KG1 (cell line): ENCODE results near the gene NAT10.
"Not testable (repeated sequence)": the region's sequence is repeated elsewhere in the genome, so short reads cannot be mapped to it uniquely, and the experiment has no call there.

Source experiments
- DNase-seq: peaks from one replicate; lab custom pipeline; 2025; lab: John Stamatoyannopoulos, UW

The NAT10 gene

DNA sequence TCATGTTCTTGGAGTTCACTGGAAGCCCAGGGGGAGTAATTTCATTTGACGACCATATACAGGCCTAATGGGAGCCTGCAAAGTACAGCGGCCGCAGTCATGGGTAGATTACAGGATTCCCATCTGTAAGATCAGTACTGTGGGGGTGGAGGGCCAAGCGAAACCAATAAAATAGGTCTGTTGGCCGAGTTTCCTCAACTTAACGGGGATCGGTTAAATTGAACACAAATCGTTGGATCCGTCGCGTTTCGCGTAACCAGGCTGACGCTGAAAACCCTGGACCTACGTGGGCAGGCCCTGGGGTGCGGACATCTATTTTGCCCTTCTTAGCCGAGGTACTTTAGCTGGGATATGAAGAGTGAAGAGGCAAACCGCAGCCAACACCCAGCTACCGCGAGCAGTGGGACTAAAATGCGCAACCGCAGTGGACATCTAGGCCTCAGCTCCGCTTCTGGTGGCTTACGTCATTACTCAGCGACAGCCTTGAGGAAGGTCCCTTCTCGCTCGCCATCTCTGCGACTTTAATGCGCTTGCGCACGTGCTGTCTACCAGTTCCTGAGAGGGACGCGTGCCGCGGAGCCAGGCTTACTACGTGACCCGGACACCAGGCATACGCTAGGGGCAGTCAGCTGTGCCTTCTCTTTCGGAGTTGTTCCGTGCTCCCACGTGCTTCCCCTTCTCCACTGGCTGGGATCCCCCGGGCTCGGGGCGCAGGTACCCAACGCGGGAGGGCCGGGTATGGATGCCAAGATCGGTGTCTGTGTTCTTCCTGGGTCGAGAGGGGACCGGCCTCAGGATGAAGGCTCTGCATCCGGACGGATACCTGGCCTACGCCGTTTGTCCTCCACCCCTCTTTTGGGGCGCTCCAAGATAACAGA is at the start of gene NAT10:
TSS of gene NAT10 (plus strand) at position 551 of the 878 bp plus-strand sequence. CDS start 2,597 bp downstream, outside the sequence.
- DNase-seq, result peak; percentile 99

DNA sequence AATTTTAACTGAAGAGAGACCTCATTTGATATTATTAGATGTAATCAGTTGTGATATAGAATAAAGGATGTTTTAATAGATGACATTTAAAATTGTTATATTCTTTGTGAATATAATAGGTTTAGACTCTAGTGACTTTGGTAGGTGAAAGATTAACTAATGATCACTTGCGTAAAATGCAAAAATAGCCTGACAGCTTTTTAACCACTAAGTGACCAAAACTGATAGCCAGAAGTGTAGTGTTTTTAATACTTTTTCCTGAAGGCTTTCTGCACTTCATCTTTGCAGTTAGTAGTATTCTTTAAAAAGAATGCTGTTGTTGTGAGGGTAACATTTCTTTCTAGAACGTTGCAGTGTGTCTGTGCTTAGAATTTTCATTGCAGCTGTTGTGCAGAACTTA is 48.8 kb upstream of the NAT10 start:
- no peak for DNase-seq

DNA sequence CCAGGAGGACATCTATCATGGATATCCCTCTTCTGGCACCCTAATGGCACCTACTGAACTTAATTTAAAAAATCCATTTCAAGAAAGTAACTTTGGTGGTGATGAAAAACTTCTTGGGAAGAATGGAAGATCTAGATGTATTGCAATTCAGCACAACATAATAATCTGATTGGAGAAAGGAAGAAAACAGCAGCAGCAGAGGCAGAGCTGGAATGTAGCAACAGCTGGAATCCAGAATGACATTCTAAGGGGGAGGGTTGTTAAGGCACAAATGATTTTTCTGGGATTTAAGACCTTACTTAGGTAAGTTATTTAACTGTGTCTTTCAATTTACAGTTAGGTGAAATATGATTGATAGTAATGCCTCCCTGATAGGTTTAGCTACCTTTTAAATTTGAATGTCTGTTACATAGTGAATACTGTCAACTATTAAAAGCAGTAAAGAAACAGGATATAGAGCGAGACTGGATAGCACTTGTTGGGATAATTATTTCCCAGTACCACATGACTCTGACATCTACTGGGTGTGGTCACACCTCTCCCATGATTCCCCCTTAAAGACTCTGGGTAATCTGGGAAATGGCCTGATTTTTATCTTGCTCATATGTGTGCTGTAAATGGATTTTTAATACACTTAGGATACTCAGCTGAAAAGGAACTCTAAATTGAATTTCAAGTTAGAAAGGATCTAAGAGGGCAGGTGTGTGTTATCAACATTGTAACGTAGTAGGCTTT is 42.2 kb upstream of the NAT10 start:
- no peak for DNase-seq

DNA sequence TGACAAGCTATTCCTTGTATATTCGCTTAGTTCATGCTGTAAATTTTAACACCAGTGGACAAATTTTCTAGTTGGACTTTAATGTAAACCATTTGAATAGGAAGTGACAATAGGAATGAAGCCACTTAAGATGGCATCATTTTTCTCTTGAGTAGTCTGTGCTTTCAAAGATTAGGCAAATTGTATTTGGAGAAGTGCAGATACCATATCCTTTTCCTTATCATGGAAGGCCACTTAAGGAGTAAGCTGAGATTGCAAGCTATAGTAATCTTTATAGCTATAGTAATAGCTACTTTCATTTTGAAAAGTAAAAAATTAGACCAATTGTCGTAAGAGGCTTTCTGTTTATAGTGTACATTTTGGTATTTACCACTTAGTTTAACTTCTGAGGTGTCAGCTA is 41.1 kb upstream of the NAT10 start:
- no peak for DNase-seq

DNA sequence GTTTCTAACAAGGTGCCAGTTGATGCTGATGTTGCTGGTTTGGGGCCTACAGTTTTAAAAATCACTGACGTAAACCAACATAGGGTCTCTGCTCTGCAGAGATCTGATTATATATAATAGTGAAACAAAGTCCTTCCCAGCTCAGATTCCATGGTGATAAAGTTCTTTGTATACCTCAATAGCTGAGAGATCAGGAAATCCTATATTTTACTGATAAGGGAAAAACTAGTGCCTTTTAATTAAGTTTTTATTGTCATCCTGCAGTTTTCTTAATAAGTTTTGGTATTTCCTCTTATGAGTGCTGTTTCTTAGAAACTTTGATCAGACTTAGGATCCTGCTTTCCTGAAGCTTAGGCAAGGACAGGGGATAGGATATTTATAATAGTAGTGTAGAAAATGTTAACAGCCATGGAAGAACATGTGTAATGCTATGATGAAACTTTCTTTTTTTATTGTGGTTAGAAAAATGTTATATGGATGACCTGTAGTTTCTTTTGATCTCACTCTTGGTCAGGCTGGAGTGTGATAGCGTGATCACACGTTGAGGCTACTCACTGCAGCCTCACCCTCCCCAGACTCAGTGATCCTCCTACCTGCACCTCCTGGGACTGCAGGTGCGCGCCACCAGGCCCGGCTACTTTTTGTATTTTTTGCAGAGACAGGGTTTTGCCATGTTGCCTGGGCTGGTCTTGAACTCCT is 39.8 kb upstream of the NAT10 start:
- no peak for DNase-seq

DNA sequence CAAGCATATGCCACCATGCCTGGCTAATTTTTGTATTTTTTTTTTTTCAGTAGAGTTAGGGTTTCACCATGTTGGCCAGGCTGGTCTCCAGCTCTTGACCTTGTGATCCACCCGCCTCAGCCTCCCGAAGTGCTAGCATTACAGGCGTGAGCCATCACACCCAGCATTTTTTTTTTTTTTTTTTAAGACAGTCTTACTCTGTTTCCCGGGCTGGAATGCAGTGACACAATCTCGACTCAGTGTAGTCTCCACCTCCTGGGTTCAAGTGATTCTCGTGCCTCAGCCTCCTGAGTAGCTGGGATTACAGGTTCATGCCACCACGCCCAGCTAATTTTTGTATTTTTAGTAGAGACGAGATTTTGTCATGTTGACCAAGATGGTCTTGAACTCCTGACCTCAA is 38.7 kb upstream of the NAT10 start:
- not testable (repeated sequence) for DNase-seq

DNA sequence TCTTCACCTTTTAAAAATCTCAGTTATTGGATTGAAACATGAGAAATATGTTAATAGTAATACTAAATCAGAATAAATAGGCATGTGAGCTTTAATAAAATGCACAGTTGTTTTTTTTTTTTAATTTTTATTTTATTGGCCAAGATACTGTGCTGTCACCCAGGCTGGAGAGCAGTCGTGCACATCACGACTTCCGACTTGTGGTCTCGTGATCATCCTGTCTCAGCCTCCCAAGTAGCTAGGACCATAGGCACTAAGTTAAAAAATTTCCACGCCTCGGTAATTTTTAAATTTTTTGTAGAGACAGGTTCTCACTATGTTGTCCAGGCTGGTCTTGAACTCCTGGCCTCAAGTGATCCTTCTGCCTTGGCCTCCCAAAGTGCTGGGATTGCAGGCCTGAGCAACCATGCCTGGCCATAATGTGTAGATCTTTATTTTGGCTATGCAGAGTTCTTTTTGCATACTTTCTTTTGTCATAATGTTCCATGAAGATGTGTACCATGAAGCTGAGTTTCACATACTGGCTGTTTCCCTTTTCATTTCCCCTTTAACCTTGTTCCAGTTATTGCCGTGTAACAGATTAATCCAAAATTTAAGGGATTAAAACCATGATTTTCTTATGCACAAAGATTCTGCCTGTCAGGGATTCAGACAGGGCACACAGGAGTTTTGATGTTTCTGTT is 37.9 kb upstream of the NAT10 start:
- no peak for DNase-seq

DNA sequence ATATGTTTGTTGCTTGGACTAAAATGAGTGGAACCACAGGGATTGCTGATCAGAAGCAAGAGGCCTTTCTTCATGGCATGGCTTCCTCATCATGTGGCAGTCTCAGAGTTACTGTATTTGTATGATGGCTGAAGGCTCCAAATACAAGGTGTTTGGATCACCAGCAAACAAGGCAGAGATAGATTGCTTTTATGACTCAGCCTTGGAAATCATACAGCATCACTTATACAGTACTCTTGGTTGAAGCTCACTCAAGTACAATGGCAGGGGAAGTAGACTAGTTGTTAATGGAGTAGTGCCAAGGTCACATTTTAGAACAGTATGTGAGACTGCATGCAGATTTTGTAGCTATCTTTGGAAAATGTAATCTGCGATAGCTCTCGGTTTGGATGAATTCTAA is 37.3 kb upstream of the NAT10 start:
- no peak for DNase-seq

DNA sequence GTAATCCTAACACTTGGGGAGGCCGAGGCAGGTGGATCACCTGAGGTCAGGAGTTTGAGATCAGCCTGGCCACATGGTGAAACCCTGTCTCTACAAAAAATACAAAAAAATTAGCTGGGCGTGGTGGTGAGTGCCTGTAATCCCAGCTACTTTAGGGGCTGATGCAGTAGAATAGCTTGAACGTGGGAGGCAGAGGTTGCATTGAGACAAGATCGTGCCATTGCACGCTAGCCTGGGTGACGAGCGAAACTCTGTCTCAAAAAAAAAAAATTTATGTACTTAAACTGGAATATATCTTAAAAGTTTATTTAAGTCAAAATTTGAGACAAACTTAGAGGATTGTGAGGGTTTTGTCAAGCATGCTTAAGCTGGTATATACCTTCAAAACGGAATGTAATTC is 34.1 kb upstream of the NAT10 start:
- DNase-seq, result not testable (repeated sequence)

DNA sequence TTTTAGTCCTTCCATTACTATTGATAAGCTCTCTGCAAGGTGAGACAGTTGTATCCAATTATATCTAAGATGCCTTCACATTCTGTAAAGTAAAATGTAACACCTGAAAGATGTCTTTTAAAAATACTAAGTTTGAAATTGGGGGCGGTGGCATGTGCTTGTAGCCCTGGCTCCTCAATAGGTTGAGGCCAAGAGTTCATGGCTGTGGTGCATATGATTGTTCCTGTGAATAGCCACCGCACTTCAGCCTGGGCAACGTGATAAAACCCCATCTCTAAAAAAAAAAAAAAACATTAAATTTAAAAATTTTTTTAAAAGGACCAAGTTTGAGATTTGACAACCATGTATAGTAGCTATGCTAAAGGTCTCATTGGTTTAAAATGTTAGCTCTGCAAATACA is 33.4 kb upstream of the NAT10 start:
- no peak for DNase-seq

DNA sequence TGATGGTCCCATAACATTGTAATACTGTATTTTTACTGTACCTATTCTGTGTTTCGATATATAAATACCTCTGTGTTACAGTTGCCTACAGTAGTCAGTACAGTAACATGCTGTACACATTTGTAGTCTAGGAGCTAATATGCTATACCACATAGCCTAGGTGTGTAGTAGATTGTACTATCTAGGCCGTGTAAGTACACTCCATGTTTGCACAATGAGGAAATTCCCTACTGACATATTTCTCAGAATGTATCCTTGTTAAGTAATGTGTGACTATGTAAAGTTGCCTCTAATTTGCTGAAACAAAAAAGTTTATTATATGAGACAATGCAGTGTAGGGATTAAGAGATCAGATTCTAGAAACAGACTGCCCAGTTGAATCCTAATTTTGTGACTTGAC is 32.6 kb upstream of the NAT10 start:
- DNase-seq, result no peak

DNA sequence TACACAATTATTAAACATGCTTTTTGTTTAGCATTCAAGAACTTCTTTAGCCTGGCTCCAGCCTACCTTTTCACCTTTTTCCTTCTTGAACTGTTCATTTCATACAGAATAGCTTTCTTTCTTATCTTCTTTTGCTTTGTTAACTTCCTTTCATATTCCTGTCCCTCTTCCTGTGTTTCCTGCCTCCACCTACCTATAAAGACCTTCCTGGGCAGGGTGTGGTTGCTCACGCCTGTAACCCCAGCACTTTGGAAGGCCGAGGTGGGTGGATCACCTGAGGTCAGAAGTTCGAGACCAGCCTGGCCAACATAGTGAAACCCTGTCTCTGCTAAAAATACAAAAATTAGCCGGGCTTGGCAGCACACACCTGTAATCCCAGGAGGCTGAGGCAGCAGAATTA is 31.0 kb upstream of the NAT10 start:
- no peak for DNase-seq

DNA sequence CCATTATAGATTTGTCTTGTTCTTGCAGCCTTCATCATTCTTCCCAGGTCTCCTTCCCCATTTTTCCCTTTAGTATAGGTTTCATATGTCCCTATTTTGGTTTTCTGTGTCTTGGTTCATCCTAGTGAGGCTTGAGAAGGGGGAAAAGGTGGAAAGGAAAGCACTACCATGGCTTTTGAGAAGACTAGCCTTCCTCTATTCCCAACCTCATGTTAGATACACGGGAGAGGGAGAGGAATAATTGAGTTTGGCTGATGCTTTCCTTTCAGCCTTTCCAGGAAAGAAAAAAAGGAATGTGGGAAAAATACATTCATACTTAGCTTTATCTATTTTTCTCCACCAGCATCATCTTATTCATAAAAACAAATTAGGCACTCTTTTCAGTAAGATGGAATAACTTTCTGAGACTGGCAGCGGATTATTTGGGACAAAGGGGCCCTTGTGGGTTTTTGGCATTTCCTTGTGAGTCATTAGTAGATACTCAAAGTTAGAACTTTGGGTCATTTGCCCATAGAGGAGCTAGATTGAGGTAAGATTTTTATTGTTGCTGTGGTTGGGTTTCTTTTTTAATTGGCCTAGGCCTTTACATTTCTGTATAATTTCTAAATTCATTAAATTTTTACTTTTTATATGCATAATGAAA is 30.1 kb upstream of the NAT10 start:
- no peak for DNase-seq

DNA sequence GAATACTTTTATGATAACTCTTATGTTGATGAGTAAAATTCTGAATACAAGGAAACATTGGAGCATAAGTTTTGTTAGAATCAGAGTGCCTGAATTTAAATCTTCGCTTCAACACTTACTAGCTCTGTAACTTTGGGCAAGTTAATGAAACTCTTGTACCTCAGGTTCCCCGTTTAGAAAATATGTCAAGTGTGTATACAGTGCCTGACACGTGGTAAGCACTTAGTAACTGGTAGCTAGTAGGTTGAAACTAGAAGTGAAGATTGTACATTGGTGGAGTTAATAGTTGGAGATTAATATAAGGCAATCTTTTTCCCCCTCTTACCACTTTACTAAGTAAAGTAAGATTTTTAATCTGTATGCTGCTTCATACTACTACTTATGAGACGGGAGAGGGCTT is 24.8 kb upstream of the NAT10 start:
- DNase-seq, result no peak

DNA sequence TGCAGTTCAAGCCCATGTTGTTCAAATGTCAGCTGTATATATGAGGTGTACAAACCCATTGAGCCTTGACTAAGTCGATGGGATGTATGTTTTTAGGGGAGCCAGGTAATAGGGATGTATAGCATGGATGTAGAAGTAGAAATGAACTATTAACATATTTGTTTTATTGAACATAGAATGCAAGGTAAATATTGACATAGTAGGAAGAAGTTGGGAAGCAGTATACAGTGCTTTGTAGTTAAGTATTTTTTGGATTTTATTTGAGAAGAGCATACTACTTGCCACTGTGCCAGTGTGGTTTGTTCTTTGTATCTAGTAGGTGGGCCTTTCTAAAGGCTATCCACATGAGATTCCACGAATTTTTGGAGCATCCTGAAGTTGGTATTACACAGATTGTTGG is 20.8 kb upstream of the NAT10 start:
- no peak for DNase-seq

DNA sequence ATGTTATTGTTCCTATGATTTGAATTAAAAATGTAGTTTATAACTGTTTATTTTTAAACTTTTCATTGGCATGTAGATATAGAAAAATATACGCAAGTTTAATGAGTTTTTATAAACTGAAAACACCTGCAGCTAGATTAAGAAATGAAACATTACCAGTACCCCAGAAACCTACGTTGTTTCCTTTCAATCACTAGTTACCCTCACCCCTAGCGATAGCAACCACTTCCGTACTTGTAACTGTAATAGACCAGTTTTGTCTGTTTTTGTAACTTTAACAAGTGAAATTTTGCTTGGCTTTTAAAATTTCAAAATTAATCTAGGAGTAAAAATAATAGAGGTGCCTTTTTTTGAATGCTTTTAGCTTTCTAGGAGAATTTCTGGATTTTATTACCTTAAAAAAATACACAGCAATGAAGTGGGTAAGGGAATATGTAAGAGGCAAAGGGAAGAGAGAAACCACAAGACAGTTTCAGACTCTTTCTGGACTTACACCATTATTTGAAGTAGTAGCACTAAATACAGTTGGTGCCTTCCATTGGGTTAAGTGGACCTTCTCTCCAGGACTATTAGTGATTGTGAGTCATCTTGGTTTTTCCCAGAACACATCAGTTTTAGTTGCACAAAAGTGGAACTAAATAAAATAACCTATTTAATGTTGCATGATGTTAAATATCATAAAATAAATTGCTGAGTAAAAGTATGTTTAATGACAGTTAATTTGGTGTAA is 18.7 kb upstream of the NAT10 start:
- DNase-seq, result no peak

DNA sequence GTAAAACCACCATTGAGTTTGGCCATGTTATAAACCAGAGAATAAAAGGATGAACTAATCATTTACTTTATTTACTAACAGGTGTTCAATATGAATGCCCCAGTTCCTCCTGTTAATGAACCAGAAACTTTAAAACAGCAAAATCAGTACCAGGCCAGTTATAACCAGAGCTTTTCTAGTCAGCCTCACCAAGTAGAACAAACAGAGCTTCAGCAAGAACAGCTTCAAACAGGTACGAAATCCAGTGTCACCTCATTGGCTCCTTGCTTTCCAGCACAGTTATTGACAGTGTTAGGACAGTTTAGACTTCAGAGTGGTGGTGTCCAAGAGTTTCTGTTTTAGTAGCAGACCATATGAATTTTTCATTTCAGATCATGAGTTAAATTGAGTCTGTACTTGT is 13.6 kb upstream of the NAT10 start:
- DNase-seq, result no peak

DNA sequence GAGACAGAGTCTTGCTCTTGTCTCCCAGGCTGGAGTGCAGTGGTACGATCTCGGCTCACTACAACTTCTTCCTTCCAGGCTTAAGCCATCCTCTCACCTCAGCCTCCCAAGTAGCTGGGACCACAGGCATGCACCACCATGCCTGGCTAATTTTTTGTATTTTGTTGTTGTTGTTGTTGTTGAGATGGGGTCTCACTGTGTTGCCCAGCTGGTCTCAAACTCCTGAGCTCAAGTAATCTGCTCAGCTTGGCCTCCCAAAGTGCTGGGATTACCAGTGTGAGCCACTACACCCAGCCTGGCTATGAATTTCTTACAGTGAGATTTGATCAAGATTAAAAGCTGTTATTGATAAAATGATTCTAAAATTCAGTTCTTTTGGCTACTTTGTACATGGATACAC is 10.5 kb upstream of the NAT10 start:
- not testable (repeated sequence) for DNase-seq

DNA sequence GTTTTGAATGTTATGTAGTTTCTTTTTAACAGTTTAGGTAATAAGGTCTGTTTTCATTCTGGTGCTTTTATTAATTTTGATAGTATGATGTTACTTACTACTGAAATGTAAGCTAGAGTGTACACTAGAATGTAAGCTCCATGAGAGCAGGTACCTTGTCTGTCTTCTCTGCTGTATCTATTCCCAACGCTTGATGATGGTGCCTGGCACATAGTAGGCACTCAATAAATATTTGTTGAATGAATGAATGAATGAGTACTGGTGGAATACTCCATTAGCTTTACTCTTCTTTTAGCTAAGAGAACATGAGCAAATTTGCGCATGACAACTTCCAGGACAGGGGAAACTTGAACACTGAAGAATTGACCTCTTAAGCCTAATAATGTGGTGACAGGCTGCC is 6.6 kb upstream of the NAT10 start:
- no peak for DNase-seq

DNA sequence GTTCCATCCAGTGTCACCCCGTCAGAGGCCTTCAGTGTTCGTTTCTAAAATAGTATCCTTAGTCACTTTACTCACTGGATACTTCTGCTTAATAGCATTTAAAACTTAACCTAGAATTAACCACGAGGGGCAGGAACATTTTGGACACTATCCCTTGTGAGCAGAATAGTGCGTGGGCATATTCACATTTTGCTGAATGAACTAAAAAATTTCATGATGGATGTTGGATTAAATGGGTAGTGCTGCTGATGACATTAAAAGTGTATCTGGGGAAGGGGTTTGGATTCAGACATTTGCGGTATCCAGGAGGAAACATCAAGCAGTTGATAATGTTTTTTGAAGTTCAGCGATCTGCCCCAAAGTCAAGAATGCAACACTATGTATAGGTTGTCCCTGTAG is 750 bp upstream of the NAT10 start:
- peak; percentile 50 for DNase-seq

DNA sequence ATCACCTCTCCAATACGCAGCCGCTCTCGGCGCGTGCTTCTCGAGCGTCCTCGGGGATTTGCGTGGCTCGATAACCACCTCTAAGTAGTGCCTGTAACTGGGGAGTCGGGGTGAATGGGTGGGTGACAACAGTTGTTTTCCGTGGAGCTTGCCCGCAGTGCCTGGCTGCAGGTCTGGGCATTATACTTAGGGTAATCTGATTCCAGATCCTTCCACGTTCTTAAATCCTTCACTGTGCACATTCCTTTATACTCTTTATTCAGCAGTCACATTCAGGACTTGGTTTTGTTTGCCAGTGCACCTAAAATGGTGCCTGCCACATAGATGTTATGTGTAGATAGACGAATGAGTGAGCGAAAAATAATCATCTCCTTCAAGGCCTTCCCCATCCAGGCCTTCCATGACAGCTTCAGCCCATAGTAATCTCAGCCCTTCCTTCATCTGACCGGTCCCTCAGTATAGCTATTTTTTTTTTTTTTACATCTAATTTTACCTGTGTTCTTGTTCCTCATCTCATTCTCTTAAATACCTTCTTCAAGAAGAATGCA is 602 bp downstream of the NAT10 start:
- DNase-seq, result no peak
